Spleen (tissue), 7 donors: ENCODE measurements around the gene ISLR2.

Experiments used
- CTCF ChIP-seq, 11 experiments: fragments of 200-600 bp in 7 of 11; fragments of 450-650 bp in 4 of 11; sonication (generic) in 4 of 11; IDR thresholded peaks in 8 of 11; conservative IDR thresholded peaks in 3 of 11; 1 replicate in 7 of 11; 2 replicates in 4 of 11; pipeline versions ENCODE4 v1.4.0 to v1.8.0; 2016 to 2021; ENCODE audit warnings: antibody characterized with exemption in 11 of 11, inconsistent platforms in 4 of 11, mild to moderate bottlenecking in 1 of 11
- POLR2A ChIP-seq, 3 donors: fragments of 450-650 bp; IDR thresholded peaks; one replicate each; pipeline ENCODE4 v1.5.1; 2017; ENCODE audit warnings: antibody characterized with exemption in 3 of 3, mild to moderate bottlenecking in 1 of 3
- POLR2AphosphoS5 ChIP-seq, 3 donors: sonication (generic); formaldehyde crosslinking; IDR thresholded peaks; one replicate each; pipeline ENCODE4 v1.5.1; 2017; ENCODE audit warnings: antibody characterized with exemption in 3 of 3
- donor health status: DM: no; HTN: no; CAD: no; lungs with moderate emphysema.
- donor health status: DM: no; HTN: no; CAD: no.
- donor health status: DM: no; HTN: no; CAD: no.

GRCh38 chr15:74179983-74180880, 49.8 kb downstream of the ISLR2 start:
- TF ChIP-seq CTCF (IDR thresholded peaks at IDR 0.05 in 8 of 11, conservative IDR thresholded peaks at IDR 0.05 in 3 of 11) (no peak), POLR2A (IDR thresholded peaks at IDR 0.05) (no peak), POLR2AphosphoS5 (IDR thresholded peaks at IDR 0.05) (no peak)
